Thyroid gland (tissue), 4 donors: ENCODE data around the gene SSH3. TPM values are rescaled to one million over a fixed set of nuclear protein-coding genes. Genes with fewer than 3 reads are reported as not detected.

ENCODE experiments used
- DNase-seq, 2 donors: peaks; one replicate each; pipeline ENCODE4 v3.0.0-alpha.2; 2019
- H3K27ac ChIP-seq, 3 donors: fragments of 200-600 bp; sonication (generic); 1 replicate in 2 of 3; 2 replicates in 1 of 3; pipeline ENCODE4 v1.5.1; 2016 to 2019; ENCODE audit warnings: mild to moderate bottlenecking in 1 of 3, moderate library complexity in 1 of 3
- H3K27me3 ChIP-seq: fragments of 200-600 bp; sonication (generic); one replicate; pipeline ENCODE4 v1.5.1; 2019
- H3K36me3 ChIP-seq, 2 donors: fragments of 200-600 bp; sonication (generic); one replicate each; pipeline ENCODE4 v1.5.1; 2016 to 2019
- H3K4me1 ChIP-seq, 2 donors: fragments of 200-600 bp; sonication (generic); one replicate each; pipeline ENCODE4 v1.5.1; 2017 to 2019
- H3K4me3 ChIP-seq, 3 donors: fragments of 200-600 bp; sonication (generic); replicated peaks in 1 of 3; 1 replicate in 2 of 3; 2 replicates in 1 of 3; pipeline ENCODE4 v1.5.1; 2016; ENCODE audit warnings: mild to moderate bottlenecking in 1 of 3
- H3K9me3 ChIP-seq: fragments of 200-600 bp; sonication (generic); one replicate; pipeline ENCODE4 v1.5.1; 2017
- POLR2A ChIP-seq, 2 donors: fragments of 450-650 bp; IDR thresholded peaks; one replicate each; pipeline ENCODE4 v1.6.1; 2017; ENCODE audit warnings: antibody characterized with exemption in 2 of 2, mild to moderate bottlenecking in 2 of 2, moderate library complexity in 1 of 2
- WGBS, 2 donors: methylation state at CpG; one replicate each; pipeline ENCODE4 v1.1.5; 2017; 5-methylcytosine and 5-hydroxymethylcytosine counted together
- intact Hi-C: fragments of 100-400 bp; cut with DNase I; formaldehyde crosslinking; loops from one replicate; pipeline ENCODE4 v1.15.1; 2023
- total RNA-seq, 4 donors: library from RNA; depleted of rRNA; stranded (reverse); fragments of >200 nt; gene quantifications; one replicate each; pipeline ENCODE4 v1.2.3, GENCODE V29; 2016
- TF ChIP-seq, protein P1 (sequence below), 6 experiments: fragments of 200-600 bp in 3 of 6; fragments of 450-650 bp in 3 of 6; sonication (generic) in 3 of 6; IDR thresholded peaks; one replicate each; pipeline ENCODE4 v1.5.1; 2016 to 2019; ENCODE audit warnings: antibody characterized with exemption in 6 of 6, mild to moderate bottlenecking in 2 of 6, inconsistent platforms in 1 of 6, moderate library complexity in 1 of 6

The SSH3 gene
- total RNA-seq, 4 donors from 2014 or later = 50.5 to 59.9 (median 54.4) TPM

DNA sequence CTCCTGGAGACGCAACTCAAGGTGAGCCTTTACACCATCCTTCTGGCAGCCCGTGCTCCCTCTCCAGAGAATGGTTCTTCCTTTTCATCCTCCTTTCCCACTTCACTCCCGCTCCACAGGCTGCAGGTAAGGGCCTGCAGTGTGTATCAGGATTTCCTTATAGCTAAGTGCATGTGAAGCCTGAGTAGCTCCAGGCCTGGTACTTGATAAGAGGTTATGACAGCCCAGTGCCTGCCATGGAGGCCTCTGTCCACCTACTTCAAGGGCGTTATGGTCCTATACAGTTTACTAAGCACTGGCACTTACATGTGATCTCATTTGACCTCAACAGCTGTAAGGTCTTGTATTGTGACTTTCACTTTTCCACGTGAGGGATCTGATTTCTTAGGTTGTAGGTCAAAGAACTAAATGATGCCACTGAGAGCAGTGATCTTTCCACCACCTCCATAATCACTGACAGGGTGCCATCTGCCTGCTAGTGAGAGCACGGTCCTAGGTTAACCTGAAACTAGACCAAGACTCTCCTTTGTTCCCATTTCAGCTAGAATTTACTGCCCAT lies 18.1 kb downstream of the SSH3 start:
- intact Hi-C loops = no loop called here
- 89 to 93% methylated on average over 6 of the region's 6 CpGs for WGBS, 2 donors
- no peaks in the 10 kb centered on the region for H3K36me3 ChIP-seq
- H3K27ac ChIP-seq = no peak overlapping the region
- TF ChIP-seq POLR2A (IDR thresholded peaks at IDR 0.05) = no peak
- TF ChIP-seq, protein P1, sequence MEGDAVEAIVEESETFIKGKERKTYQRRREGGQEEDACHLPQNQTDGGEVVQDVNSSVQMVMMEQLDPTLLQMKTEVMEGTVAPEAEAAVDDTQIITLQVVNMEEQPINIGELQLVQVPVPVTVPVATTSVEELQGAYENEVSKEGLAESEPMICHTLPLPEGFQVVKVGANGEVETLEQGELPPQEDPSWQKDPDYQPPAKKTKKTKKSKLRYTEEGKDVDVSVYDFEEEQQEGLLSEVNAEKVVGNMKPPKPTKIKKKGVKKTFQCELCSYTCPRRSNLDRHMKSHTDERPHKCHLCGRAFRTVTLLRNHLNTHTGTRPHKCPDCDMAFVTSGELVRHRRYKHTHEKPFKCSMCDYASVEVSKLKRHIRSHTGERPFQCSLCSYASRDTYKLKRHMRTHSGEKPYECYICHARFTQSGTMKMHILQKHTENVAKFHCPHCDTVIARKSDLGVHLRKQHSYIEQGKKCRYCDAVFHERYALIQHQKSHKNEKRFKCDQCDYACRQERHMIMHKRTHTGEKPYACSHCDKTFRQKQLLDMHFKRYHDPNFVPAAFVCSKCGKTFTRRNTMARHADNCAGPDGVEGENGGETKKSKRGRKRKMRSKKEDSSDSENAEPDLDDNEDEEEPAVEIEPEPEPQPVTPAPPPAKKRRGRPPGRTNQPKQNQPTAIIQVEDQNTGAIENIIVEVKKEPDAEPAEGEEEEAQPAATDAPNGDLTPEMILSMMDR (IDR thresholded peaks at IDR 0.05) = no peak
- no peaks in the 10 kb centered on the region for H3K9me3 ChIP-seq
- H3K4me1 ChIP-seq = peaks cover 15% of the 10 kb centered on the region in 2 donors
- no peak for DNase-seq
- no peaks in the 10 kb centered on the region for H3K27me3 ChIP-seq
- H3K4me3 ChIP-seq = no peak overlapping the region

DNA sequence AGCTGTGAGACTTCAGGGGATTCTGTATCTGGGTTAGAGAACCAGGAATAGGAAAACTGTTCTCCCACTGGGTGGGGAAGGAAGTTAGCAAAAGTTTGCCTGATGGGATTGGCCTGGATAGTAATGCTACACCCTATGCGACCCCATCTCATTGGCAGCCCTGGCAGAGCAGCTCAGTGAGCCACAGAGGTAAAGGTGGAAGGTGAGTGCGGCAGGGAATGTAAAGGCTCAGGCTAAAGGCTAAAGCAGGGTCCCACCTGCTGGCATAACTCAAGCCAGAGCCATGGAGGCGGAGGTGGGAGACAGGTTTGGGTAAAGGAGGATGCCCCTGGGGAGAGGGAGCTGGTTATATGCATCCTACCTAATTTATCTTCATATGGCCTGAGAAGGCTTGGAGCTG lies 18.7 kb downstream of the SSH3 start:
- peaks cover 11% of the 10 kb centered on the region in 2 donors for H3K4me1 ChIP-seq
- no peak for TF ChIP-seq POLR2A (IDR thresholded peaks at IDR 0.05)
- TF ChIP-seq, protein P1 (IDR thresholded peaks at IDR 0.05) = no peak
- H3K4me3 ChIP-seq = no peak overlapping the region
- no peaks in the 10 kb centered on the region for H3K9me3 ChIP-seq
- no peaks in the 10 kb centered on the region for H3K27me3 ChIP-seq
- 98 to 100% methylated on average over 3 of the region's 3 CpGs for WGBS, 2 donors
- H3K36me3 ChIP-seq = no peaks in the 10 kb centered on the region
- no peak for DNase-seq
- intact Hi-C loops = no loop called here
- no peak overlapping the region for H3K27ac ChIP-seq

DNA sequence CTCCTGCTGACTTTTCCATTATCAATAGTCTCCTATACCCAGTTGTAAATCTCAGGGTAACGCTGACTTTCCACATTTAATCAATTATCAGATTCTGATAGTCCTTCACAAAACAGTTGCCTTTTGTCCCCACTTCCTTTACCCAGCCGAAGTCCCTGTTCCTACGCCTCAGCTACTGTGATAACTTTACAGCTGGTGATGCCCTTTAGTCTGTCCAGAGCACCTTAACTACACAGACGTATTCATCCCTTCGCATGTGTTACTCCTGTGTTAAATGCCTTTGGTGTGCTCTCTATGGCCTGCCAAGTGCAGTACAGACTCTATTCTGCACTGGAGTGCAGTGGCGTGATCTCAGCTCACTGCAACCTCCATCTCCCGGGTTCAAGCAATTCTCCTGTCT lies 20.2 kb downstream of the SSH3 start:
- Histone ChIP-seq H3K9me3 (no peaks in the 10 kb centered on the region), H3K4me1 (peaks cover 8 to 10% of the 10 kb centered on the region in 2 donors), H3K4me3 (no peak overlapping the region), H3K36me3 (no peaks in the 10 kb centered on the region), H3K27ac (no peak overlapping the region), H3K27me3 (no peaks in the 10 kb centered on the region)
- intact Hi-C loops = no loop called here
- no peak for DNase-seq
- TF ChIP-seq POLR2A (IDR thresholded peaks at IDR 0.05) = no peak
- TF ChIP-seq, protein P1 (IDR thresholded peaks at IDR 0.05) = no peak
- WGBS, 2 donors = 94 to 98% methylated on average over 7 of the region's 7 CpGs

DNA sequence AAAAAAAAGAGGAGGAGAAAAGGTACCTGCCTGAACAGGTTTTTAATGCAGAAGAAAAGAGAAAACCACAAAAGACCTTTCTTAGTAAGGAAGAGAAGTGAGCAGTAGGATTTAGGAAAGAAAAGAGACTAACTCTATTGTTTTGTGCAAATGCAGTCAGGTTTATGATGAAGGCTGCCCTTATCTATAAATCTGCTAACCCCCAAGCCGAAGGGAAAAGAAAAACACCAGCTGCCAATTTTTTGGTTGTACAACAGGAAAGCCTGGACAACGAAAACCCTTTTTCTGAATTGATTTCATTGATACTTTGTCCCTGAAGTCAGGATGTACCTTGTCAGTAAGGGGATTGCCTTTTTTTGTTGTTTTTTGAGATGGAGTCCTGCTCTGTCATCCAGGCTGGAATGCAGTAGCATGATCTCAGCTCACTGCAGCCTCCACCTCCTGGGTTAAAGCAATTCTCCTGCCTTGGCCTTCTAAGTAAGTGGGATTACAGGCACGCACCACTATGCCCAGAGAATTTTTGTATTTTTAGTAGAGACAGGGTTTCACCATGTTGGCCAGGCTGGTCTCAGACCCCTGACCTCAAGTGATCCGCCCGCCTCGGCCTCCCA lies 28.9 kb downstream of the SSH3 start:
- no peak for TF ChIP-seq POLR2A (IDR thresholded peaks at IDR 0.05)
- TF ChIP-seq, protein P1 (IDR thresholded peaks at IDR 0.05) = no peak
- H3K4me3 ChIP-seq = no peak overlapping the region
- H3K9me3 ChIP-seq = no peaks in the 10 kb centered on the region
- no peak for DNase-seq
- no peaks in the 10 kb centered on the region for H3K36me3 ChIP-seq
- H3K27ac ChIP-seq = no peak overlapping the region
- intact Hi-C loops = no loop called here
- no peaks in the 10 kb centered on the region for H3K4me1 ChIP-seq
- 88 to 94% methylated on average over 6 of the region's 6 CpGs for WGBS, 2 donors
- no peaks in the 10 kb centered on the region for H3K27me3 ChIP-seq

DNA sequence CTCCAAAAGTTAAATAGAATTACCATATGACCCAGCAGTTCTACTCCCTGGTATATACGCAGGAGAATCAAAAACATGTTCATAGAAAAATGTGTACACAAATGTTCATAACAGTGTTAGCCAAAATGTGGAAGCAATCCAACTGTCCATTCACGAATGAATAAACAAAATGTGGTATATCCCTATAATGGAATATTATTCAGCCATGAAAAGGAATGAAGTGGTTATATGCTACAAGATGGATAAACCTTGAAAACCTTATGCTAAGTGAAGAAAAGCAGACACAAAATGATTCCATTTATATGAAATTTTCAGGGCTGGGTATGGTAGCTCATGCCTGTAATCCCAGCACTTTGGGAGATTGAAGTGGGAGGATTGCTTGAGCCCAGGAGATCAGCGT lies 33.9 kb downstream of the SSH3 start:
- H3K4me1 ChIP-seq = no peaks in the 10 kb centered on the region
- 91 to 92% methylated on average over 3 of the region's 3 CpGs for WGBS, 2 donors
- no peaks in the 10 kb centered on the region for H3K36me3 ChIP-seq
- intact Hi-C loops = no loop called here
- H3K9me3 ChIP-seq = no peaks in the 10 kb centered on the region
- TF ChIP-seq, protein P1 (IDR thresholded peaks at IDR 0.05) = no peak
- TF ChIP-seq POLR2A (IDR thresholded peaks at IDR 0.05) = no peak
- DNase-seq = no peak
- no peak overlapping the region for H3K27ac ChIP-seq
- no peak overlapping the region for H3K4me3 ChIP-seq
- H3K27me3 ChIP-seq = no peaks in the 10 kb centered on the region
